Mesenchymal stem cell (in vitro differentiated cells and primary cell): ENCODE results near the gene PSMD3.
A peak's percentile ranks its signal among the peaks of the same experiment; 100 is the strongest.

ENCODE experiments used
- DNase-seq: peaks from one replicate; pipeline ENCODE4 v3.0.0-alpha.2; 2013
- H2AFZ ChIP-seq: one replicate; pipeline ENCODE4 v1.6.1; 2013; ENCODE audit warnings: low read depth, mild to moderate bottlenecking, control low read depth, inconsistent platforms, low read length, moderate library complexity
- H2AK5ac ChIP-seq: 2 replicates; pipeline ENCODE4 v1.6.1; 2013; ENCODE audit warnings: low read length, moderate library complexity, mild to moderate bottlenecking, inconsistent platforms; ENCODE audit not compliant: severe bottlenecking
- H2BK120ac ChIP-seq: one replicate; pipeline ENCODE4 v1.6.1; 2013; ENCODE audit warnings: low read depth, mild to moderate bottlenecking, inconsistent platforms, low read length, moderate library complexity
- H2BK12ac ChIP-seq, 2 experiments: one replicate each; pipeline ENCODE4 v1.6.1; 2013; ENCODE audit warnings: inconsistent platforms in 2 of 2, low read length in 2 of 2, mild to moderate bottlenecking in 2 of 2, moderate library complexity in 2 of 2, control low read depth in 1 of 2
- H2BK15ac ChIP-seq: one replicate; pipeline ENCODE4 v1.6.1; 2013; ENCODE audit warnings: mild to moderate bottlenecking, low read depth, inconsistent platforms; ENCODE audit not compliant: poor library complexity, severe bottlenecking
- H2BK5ac ChIP-seq: 2 replicates; pipeline ENCODE4 v1.6.1; 2013; ENCODE audit warnings: low read depth, mild to moderate bottlenecking, low read length, control low read depth, inconsistent platforms; ENCODE audit not compliant: poor library complexity, severe bottlenecking
- H3K14ac ChIP-seq, 2 experiments: one replicate each; pipeline ENCODE4 v1.6.1; 2013; ENCODE audit warnings: inconsistent platforms in 2 of 2, low read length in 2 of 2, control low read depth in 1 of 2, mild to moderate bottlenecking in 1 of 2, moderate library complexity in 1 of 2
- H3K18ac ChIP-seq, 2 experiments: one replicate each; pipeline ENCODE4 v1.6.1; 2013; ENCODE audit warnings: inconsistent platforms in 2 of 2, low read length in 2 of 2, control low read depth in 1 of 2, low read depth in 1 of 2, mild to moderate bottlenecking in 1 of 2
- H3K23ac ChIP-seq, 2 experiments: one replicate each; pipeline ENCODE4 v1.6.1; 2013; ENCODE audit warnings: inconsistent platforms in 2 of 2, low read length in 2 of 2, mild to moderate bottlenecking in 2 of 2, moderate library complexity in 2 of 2, control low read depth in 1 of 2
- H3K27ac ChIP-seq: 2 replicates; pipeline ENCODE4 v1.5.1; 2013; ENCODE audit warnings: mild to moderate bottlenecking, moderate library complexity, low read length, control low read depth, inconsistent platforms; ENCODE audit not compliant: poor library complexity, severe bottlenecking
- H3K27me3 ChIP-seq, 2 experiments: 2 replicates each; pipeline versions ENCODE4 v1.6.1 to v1.7.0; 2013; ENCODE audit warnings: low read length in 2 of 2, mild to moderate bottlenecking in 2 of 2, moderate library complexity in 2 of 2, control low read depth in 1 of 2, inconsistent platforms in 1 of 2; ENCODE audit not compliant: control insufficient read depth in 1 of 2, insufficient read depth in 1 of 2
- H3K36me3 ChIP-seq, 2 experiments: 2 replicates each; pipeline versions ENCODE4 v1.6.1 to v1.7.0; 2013; ENCODE audit warnings: low read length in 2 of 2, control low read depth in 1 of 2, inconsistent platforms in 1 of 2, low read depth in 1 of 2, mild to moderate bottlenecking in 1 of 2; ENCODE audit not compliant: insufficient read depth in 2 of 2, control insufficient read depth in 1 of 2
- H3K4ac ChIP-seq, 2 experiments: one replicate each; pipeline ENCODE4 v1.6.1; 2013; ENCODE audit warnings: inconsistent platforms in 2 of 2, low read length in 2 of 2, mild to moderate bottlenecking in 2 of 2, moderate library complexity in 2 of 2, control low read depth in 1 of 2, low read depth in 1 of 2
- H3K4me1 ChIP-seq: 2 replicates; pipeline ENCODE4 v1.6.1; 2013; ENCODE audit warnings: low read depth, low read length, control low read depth; ENCODE audit not compliant: control insufficient read depth, insufficient read depth
- H3K4me2 ChIP-seq: 2 replicates; pipeline ENCODE4 v1.6.1; 2013; ENCODE audit warnings: low read length, mild to moderate bottlenecking, inconsistent platforms; ENCODE audit not compliant: poor library complexity, severe bottlenecking
- H3K4me3 ChIP-seq, 2 experiments: 2 replicates each; pipeline versions ENCODE4 v1.5.1 to v1.7.0; 2013; ENCODE audit warnings: low read length in 2 of 2, mild to moderate bottlenecking in 2 of 2, control low read depth in 1 of 2, low read depth in 1 of 2; ENCODE audit not compliant: insufficient read depth in 1 of 2
- H3K79me1 ChIP-seq: replicated peaks from 2 replicates; pipeline ENCODE4 v1.6.1; 2013; ENCODE audit warnings: mild to moderate bottlenecking, control low read depth, low read length, inconsistent platforms; ENCODE audit not compliant: poor library complexity, severe bottlenecking
- H3K9ac ChIP-seq: 2 replicates; pipeline ENCODE4 v1.7.0; 2013; ENCODE audit warnings: mild to moderate bottlenecking, low read length, moderate library complexity
- H3K9me3 ChIP-seq: 2 replicates; pipeline ENCODE4 v1.7.0; 2013; ENCODE audit warnings: mild to moderate bottlenecking, low read length; ENCODE audit not compliant: control insufficient read depth
- H4K8ac ChIP-seq: one replicate; pipeline ENCODE4 v1.6.1; 2013; ENCODE audit warnings: inconsistent platforms, mild to moderate bottlenecking, low read length, moderate library complexity
- H4K91ac ChIP-seq: one replicate; pipeline ENCODE4 v1.6.1; 2013; ENCODE audit warnings: mild to moderate bottlenecking, low read length, inconsistent platforms
- WGBS: methylation state at CpG from one replicate; pipeline ENCODE4 v1.1.7; 2013; ENCODE audit warnings: mixed read lengths; 5-methylcytosine and 5-hydroxymethylcytosine counted together

PSMD3 gene

GRCh38 chr17:39962642-39963220 is 17.9 kb upstream of the PSMD3 start, which contains the start of gene GSDMA:
Gene GSDMA, plus strand, starts transcription at chr17:39963004. Its CDS starts 2,684 bp downstream, at chr17:39965688.
- no peaks in the 10 kb centered on the region for H3K9me3 ChIP-seq
- H2BK5ac ChIP-seq = no peak within 1 kb of the TSS
- no peak within 1 kb of the TSS for H2BK12ac ChIP-seq
- H4K91ac ChIP-seq = peak within 1 kb of the TSS; percentile 31
- no peak within 1 kb of the TSS for H3K14ac ChIP-seq
- H3K18ac ChIP-seq = no peak within 1 kb of the TSS
- no peak within 1 kb of the TSS for H2BK120ac ChIP-seq
- H4K8ac ChIP-seq = no peak within 1 kb of the TSS
- no peak within 1 kb of the TSS for H3K4me2 ChIP-seq
- H3K79me1 ChIP-seq = no peaks in the 10 kb centered on the region
- no peak for DNase-seq
- H3K23ac ChIP-seq = no peak within 1 kb of the TSS
- no peak within 1 kb of the TSS for H3K4ac ChIP-seq
- H3K4me1 ChIP-seq = peaks cover 2% of the 10 kb centered on the region
- no peak within 1 kb of the TSS for H3K9ac ChIP-seq
- H3K36me3 ChIP-seq = no peaks in the 10 kb centered on the region
- H2AFZ ChIP-seq = no peak within 1 kb of the TSS
- no peak within 1 kb of the TSS for H3K4me3 ChIP-seq
- no peak within 1 kb of the TSS for H3K27ac ChIP-seq
- no peak within 1 kb of the TSS for H2BK15ac ChIP-seq
- H3K27me3 ChIP-seq = peaks cover 3 to 34% of the 10 kb centered on the region in 2 experiments
- 94% methylated on average over 2 of the region's 6 CpGs for WGBS
- no peak within 1 kb of the TSS for H2AK5ac ChIP-seq

DNA sequence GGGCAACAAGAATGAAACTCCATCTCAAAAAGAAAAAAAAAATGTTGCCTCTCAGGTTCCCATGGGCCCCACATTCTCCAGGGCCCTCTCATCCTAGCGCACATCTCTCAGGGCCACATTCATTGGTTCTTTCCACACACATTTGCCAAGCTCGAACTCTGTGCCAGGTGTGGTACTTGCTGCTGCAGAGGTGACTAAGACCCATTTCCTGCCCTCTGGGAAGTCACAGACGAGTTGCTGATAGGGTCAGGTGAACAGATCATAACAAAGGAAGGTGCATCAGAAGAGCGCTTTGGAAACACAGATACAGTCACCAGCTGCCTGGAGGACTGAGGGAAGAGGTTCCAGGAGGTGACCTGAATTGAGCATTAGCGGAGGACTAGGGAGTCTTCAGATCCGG is 16.8 kb upstream of the PSMD3 start:
- 81% methylated on average over 6 of the region's 6 CpGs for WGBS

GRCh38 chr17:39965017-39965699 is 15.4 kb upstream of the PSMD3 start:
- Histone ChIP-seq H2BK15ac (no peak overlapping the region), H3K27ac (no peak overlapping the region), H3K9me3 (no peaks in the 10 kb centered on the region), H2AFZ (no peak overlapping the region), H3K36me3 (no peaks in the 10 kb centered on the region), H2BK120ac (no peak overlapping the region), H4K8ac (no peak overlapping the region), H2BK5ac (no peak overlapping the region), H3K18ac (no peak overlapping the region), H3K9ac (no peak overlapping the region), H3K14ac (no peak overlapping the region), H2AK5ac (no peak overlapping the region), H3K4ac (no peak overlapping the region), H3K4me3 (no peak overlapping the region), H2BK12ac (no peak overlapping the region), H4K91ac (no peak overlapping the region), H3K79me1 (no peaks in the 10 kb centered on the region), H3K23ac (no peak overlapping the region), H3K4me1 (peaks cover 2% of the 10 kb centered on the region), H3K4me2 (no peak overlapping the region), H3K27me3 (peaks cover 3 to 45% of the 10 kb centered on the region in 2 experiments)
- no peak for DNase-seq
- 64% methylated on average over 8 of the region's 8 CpGs for WGBS

More for the DNA sequence above, 16.8 kb upstream of the PSMD3 start:
- Histone ChIP-seq H2BK12ac (no peak overlapping the region), H3K36me3 (no peaks in the 10 kb centered on the region), H2BK5ac (no peak overlapping the region), H2BK120ac (no peak overlapping the region), H3K14ac (no peak overlapping the region), H3K23ac (no peak overlapping the region), H2AK5ac (no peak overlapping the region), H2AFZ (no peak overlapping the region), H3K4me1 (peaks cover 2% of the 10 kb centered on the region), H3K18ac (no peak overlapping the region), H3K27ac (no peak overlapping the region), H3K9ac (no peak overlapping the region), H3K27me3 (peaks cover 3 to 35% of the 10 kb centered on the region in 2 experiments), H3K4me2 (no peak overlapping the region), H3K4ac (no peak overlapping the region), H4K8ac (no peak overlapping the region), H2BK15ac (no peak overlapping the region), H3K79me1 (no peaks in the 10 kb centered on the region), H3K9me3 (no peaks in the 10 kb centered on the region), H4K91ac (no peak overlapping the region), H3K4me3 (no peak overlapping the region)
- no peak for DNase-seq

DNA sequence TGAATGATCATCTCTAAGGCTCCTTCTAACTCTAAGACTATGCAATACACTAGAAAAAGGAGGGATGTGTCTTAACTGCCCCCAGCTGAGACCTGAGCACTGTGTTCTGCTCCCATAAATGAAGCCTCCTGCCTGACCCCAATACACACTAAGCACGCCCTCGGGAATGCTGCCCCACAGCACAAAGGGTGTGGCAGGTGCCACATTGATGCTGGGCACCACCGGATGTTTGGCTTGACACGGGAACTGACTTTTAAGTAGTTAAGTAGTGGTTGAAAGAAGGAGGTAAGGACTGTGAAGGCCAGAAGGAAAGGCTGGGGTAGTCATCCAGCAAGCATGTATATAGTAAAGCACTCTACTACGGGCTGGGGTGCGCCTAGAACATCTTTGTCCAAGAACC is 13.8 kb upstream of the PSMD3 start:
- H3K27me3 ChIP-seq = peaks cover 7 to 61% of the 10 kb centered on the region in 2 experiments
- no peak overlapping the region for H3K4ac ChIP-seq
- H3K79me1 ChIP-seq = no peaks in the 10 kb centered on the region
- H2BK5ac ChIP-seq = no peak overlapping the region
- no peak overlapping the region for H4K8ac ChIP-seq
- H3K36me3 ChIP-seq = no peaks in the 10 kb centered on the region
- H2BK12ac ChIP-seq = no peak overlapping the region
- H3K4me2 ChIP-seq = no peak overlapping the region
- H3K14ac ChIP-seq = no peak overlapping the region
- H3K9me3 ChIP-seq = no peaks in the 10 kb centered on the region
- H3K4me3 ChIP-seq = no peak overlapping the region
- H2BK120ac ChIP-seq = no peak overlapping the region
- no peak overlapping the region for H3K23ac ChIP-seq
- peaks cover 2% of the 10 kb centered on the region for H3K4me1 ChIP-seq
- 91% methylated on average over 6 of the region's 6 CpGs for WGBS
- H3K9ac ChIP-seq = no peak overlapping the region
- no peak overlapping the region for H2AK5ac ChIP-seq
- no peak overlapping the region for H4K91ac ChIP-seq
- no peak for DNase-seq
- no peak overlapping the region for H3K18ac ChIP-seq
- H2AFZ ChIP-seq = no peak overlapping the region
- H2BK15ac ChIP-seq = no peak overlapping the region
- no peak overlapping the region for H3K27ac ChIP-seq
